ENCODE measurements around the gene CAB39. TPM values are rescaled to one million over a fixed set of nuclear protein-coding genes. Genes with fewer than 3 reads are reported as not detected.

The CAB39 gene
- 186 and 193 TPM in 2 replicates for total RNA-seq

GRCh38 chr2:230712443-230713330, at the start of gene CAB39:
Gene CAB39 (plus strand): TSS chr2:230712842. CDS start chr2:230760002, 47,160 bp downstream.
- intact Hi-C loops (cut with micrococcal nuclease) = loop anchor here (1.0 to 5.0 kb wide), 8 partner anchors 53 to 705 kb away; partner anchors contain the start of genes SP100, SP140 and SP140L

GRCh38 chr2:230664128-230664527, 48.5 kb upstream of the CAB39 start:
- intact Hi-C loops (cut with micrococcal nuclease) = loop anchor here (5.0 kb wide), 1 partner anchor 442 kb away; no protein-coding TSS in a partner anchor

- intact Hi-C loops (cut with micrococcal nuclease) = loop anchor here (5.0 kb wide), 1 partner anchor 443 kb away; no protein-coding TSS in a partner anchor
Measured at GRCh38 chr2:230664844-230665243, 47.8 kb upstream of the CAB39 start.

- intact Hi-C loops (cut with micrococcal nuclease) = no loop called here
Measured at GRCh38 chr2:230665263-230665691, 47.4 kb upstream of the CAB39 start.

GRCh38 chr2:230666446-230666845, 46.2 kb upstream of the CAB39 start:
- intact Hi-C loops (cut with micrococcal nuclease) = no loop called here

GRCh38 chr2:230666885-230667712, 45.5 kb upstream of the CAB39 start:
- intact Hi-C loops (cut with micrococcal nuclease) = no loop called here

- intact Hi-C loops (cut with micrococcal nuclease) = no loop called here
Measured at GRCh38 chr2:230668184-230668938, 44.3 kb upstream of the CAB39 start.

- intact Hi-C loops (cut with micrococcal nuclease) = no loop called here
Measured at GRCh38 chr2:230668939-230669303, 43.7 kb upstream of the CAB39 start.

- intact Hi-C loops (cut with micrococcal nuclease) = no loop called here
Measured at GRCh38 chr2:230669386-230669950, 43.2 kb upstream of the CAB39 start.

GRCh38 chr2:230671117-230671516, 41.5 kb upstream of the CAB39 start:
- intact Hi-C loops (cut with micrococcal nuclease) = no loop called here

- intact Hi-C loops (cut with micrococcal nuclease) = no loop called here
Measured at GRCh38 chr2:230672836-230673235, 39.8 kb upstream of the CAB39 start.

GRCh38 chr2:230674401-230674800, 38.2 kb upstream of the CAB39 start:
- intact Hi-C loops (cut with micrococcal nuclease) = no loop called here

- intact Hi-C loops (cut with micrococcal nuclease) = no loop called here
Measured at GRCh38 chr2:230674966-230675672, 37.5 kb upstream of the CAB39 start.

- intact Hi-C loops (cut with micrococcal nuclease) = no loop called here
Measured at GRCh38 chr2:230676546-230676945, 36.1 kb upstream of the CAB39 start.

GRCh38 chr2:230677201-230677946, 35.3 kb upstream of the CAB39 start:
- intact Hi-C loops (cut with micrococcal nuclease) = no loop called here

GRCh38 chr2:230678018-230678417, 34.6 kb upstream of the CAB39 start:
- intact Hi-C loops (cut with micrococcal nuclease) = loop anchor here (1.0 kb wide), 1 partner anchor 17 kb away; no protein-coding TSS in a partner anchor

GRCh38 chr2:230678451-230678850, 34.2 kb upstream of the CAB39 start:
- intact Hi-C loops (cut with micrococcal nuclease) = loop anchor here (1.0 kb wide), 1 partner anchor 17 kb away; no protein-coding TSS in a partner anchor

- intact Hi-C loops (cut with micrococcal nuclease) = no loop called here
Measured at GRCh38 chr2:230680463-230681170, 32.0 kb upstream of the CAB39 start.

- intact Hi-C loops (cut with micrococcal nuclease) = no loop called here
Measured at GRCh38 chr2:230681171-230681545, 31.5 kb upstream of the CAB39 start.

Data from T-helper 2 cell treated with Interferon-gamma antibody and Interleukin-4, amounts not matched to agents 100 ng/mL and 5 ng/mL, for 36 hours (primary cell).